Stimulated activated CD8-positive, alpha-beta memory T cell treated with anti-CD3 and anti-CD28 coated beads, Interleukin-2, amount 100 ng/mL, for 48 hours (primary cell): ENCODE data around the gene PPP1R14C.

Experiments used
- DNase-seq, 2 donors: peaks; one replicate each; pipeline ENCODE4 v3.0.0-alpha.2; 2020; ENCODE audit warnings: low read depth in 2 of 2

Gene PPP1R14C

DNA sequence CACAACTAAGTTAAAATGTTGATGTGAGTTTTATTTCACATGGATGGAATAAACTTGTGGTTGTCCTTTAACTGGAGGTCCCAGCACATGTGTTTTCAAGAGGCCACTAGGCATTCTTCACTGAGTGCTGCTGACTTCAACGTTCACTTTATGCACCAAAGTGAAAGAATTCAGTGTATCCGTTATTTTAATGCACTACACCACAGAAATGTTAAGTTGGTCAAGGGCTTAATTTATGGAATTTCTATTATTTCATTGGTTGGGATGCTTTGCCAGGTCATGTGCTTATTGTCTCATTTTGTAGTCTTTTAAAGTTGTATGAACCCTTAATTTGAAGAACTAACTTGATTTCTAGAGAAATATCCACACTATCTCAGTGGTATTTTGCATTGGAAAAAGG lies 106.4 kb downstream of the PPP1R14C start:
- no peak for DNase-seq

DNA sequence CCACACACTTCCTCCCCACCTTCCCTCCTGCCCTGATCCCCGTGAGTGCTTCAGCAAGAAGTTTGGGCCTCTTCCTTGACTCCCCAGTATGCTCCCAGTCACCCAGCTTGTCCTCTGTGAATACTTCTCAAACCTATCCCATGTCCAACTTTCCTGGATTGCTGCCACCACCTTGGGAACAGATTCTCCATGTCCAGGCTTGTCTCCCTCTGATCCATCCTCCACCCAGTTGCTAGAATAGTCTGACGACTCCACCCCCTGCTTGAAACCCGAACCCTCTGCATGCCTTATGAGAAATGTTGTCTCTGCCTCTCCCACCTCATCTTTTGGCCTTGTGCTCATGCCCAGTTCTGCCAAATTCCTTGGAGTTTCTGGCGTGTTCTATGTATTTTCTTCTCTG lies 108.0 kb downstream of the PPP1R14C start:
- no peak for DNase-seq

- DNase-seq: no peak
These were observed 108.8 kb downstream of the PPP1R14C start for GRCh38 chr6:150251566-150252186.

DNA sequence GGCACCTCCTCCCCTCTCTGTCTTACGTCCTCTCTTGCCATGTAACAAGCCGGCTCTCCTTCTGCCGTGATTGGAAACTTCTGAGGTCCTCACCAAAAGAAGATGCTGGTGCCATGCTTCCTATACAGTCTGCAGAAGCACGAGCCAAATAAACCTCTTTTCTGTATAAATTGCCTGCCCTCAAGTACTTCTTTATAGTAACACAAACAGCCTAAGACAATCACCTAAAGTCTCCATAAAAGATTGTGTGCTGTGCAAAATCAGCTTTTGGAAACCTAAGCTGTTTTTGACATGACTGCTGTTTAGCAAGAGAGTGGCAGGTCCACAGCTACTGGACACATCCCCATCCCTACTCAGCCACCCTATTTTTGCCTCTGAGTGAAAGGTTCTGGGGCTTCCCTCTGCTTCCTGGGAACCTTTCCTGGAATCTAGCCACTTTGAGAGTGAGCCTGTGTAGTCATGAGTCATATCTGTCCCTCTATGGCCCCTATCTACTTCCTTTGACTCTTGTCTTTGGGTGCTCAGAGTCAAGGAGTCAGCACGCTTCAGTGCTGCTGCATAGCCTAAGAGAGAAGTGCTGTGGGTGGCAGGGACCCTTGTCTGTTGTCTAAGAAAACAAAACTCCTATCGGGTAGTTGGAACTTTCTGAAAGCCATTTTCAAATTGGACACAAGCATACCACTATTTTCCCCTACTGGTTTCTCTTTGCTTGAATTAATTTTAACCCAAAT lies 110.0 kb downstream of the PPP1R14C start:
- DNase-seq: no peak

DNA sequence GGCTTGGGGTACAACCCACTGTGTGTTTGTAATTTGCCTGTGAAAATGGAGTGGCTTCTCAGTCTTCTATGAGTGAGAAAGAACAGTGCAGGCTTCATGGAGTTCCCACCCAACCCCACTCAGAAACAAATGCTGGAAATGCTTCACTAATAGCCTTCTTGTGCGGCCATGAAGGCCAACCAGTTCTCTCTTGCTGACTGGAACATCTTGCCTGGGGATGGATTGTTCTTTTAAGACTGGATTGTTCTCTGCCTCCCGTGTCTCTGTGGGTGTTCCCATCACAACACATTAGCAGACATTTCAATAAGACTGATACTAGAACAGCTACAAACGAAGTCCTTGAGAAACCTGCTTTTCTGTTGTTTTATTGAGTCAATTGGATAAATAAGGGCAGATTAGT lies 110.6 kb downstream of the PPP1R14C start:
- no peak for DNase-seq

DNA sequence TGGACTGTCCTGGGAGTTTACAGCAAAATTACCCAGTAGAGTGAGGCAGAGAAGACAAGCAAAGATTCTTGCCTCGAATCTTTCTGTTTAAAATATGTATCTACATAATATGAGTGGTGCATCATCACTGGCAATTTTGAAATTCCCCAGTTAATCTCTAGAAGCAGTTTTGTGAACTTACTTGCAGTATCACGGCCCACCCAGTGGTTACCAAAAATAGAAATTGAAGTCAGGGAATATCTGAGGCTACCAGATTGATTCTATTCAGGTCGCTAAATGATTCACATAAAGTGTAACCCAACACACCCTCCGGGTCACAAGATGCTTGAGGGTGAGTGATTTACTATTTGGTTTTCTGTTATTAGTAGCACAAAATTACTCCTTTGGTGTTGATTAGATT lies 111.9 kb downstream of the PPP1R14C start:
- DNase-seq: no peak

DNA sequence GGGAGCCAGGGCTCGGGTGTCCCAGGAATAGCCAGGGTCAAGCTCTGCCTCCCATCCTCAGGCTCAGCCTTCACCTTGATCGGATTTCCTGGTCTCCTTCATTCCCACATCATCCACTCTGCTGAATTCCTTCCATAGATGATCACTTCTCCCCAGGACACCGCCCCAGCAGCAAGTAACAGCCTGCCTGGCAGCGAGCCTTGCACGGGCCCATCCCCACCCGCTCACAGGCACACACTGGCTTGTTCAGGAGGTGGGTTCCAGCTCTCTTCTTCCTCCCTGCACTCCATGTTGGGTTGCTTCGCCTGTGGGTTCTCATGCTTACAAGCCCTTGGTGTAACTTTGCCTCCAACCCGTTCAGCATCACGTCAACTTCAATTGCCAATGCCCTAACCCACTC lies 113.0 kb downstream of the PPP1R14C start:
- no peak for DNase-seq

DNA sequence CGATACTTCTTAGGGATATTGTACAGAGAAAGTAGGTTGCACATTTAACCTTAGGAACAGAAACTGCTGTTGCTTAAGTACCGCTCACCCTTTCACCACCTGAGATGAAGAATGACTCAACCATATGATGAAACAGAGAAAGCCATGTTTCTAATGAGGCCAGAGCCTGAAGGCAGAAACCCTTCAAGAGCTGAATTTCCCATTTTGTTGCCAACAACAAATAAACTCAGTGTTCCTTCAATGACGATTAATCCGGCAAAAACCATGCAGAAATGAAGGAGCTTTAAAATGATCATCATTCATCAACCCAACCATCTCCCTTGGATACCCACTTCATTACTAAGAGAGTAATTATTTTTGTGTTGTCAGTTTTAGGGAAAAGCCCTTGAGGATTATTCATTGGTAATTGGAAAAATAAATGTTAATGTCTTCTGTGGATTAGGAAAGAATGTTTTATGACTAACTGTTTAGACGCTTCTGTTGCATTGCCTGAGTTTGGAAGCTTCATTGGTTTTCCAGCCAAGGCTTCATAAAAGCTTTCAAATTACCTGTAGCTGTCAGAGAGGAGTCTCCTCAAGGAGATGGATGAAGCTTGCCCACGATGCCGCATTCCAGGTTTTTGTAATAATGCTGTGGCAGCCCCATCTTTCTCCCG lies 113.9 kb downstream of the PPP1R14C start:
- DNase-seq: no peak

GRCh38 chr6:150258381-150258780 lies 115.5 kb downstream of the PPP1R14C start:
- no peak for DNase-seq

GRCh38 chr6:150260931-150261330 lies 118.1 kb downstream of the PPP1R14C start:
- DNase-seq: no peak

DNA sequence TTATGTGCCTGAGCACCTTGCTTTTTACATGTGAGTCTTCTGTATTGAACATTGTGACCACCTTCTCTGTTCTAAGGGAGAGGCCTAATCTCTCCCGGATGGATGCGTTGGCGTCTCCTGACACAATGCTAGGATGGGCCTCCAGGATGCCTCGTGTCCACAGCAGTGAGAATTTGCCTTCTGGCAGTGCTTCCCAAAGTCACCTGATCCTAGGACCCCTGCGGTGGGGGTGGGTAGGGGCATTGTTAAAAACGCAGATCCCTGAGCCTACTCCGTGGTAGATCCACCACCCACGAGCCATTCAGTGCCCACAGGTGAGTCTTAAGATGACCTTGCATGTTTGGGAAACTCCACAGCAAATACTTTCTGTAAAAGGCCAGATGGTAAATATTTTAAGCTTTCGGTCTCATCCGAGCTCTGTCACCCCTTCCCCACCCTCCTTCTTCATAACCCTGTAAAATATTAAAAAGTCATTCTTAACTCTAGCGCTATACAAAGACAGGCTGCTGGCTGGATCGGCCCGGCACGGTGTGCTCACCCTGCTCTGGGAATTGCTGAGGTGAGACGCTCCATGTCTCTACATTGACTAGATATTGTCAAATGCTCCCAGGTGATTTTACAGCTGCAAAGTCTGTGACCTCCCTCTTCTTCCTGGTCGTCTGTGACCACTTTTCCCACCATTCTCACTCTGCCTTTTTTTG lies 119.3 kb downstream of the PPP1R14C start:
- no peak for DNase-seq

GRCh38 chr6:150263765-150264404 lies 121.0 kb downstream of the PPP1R14C start:
- DNase-seq: no peak

GRCh38 chr6:150266309-150266708 lies 123.5 kb downstream of the PPP1R14C start:
- DNase-seq: no peak

DNA sequence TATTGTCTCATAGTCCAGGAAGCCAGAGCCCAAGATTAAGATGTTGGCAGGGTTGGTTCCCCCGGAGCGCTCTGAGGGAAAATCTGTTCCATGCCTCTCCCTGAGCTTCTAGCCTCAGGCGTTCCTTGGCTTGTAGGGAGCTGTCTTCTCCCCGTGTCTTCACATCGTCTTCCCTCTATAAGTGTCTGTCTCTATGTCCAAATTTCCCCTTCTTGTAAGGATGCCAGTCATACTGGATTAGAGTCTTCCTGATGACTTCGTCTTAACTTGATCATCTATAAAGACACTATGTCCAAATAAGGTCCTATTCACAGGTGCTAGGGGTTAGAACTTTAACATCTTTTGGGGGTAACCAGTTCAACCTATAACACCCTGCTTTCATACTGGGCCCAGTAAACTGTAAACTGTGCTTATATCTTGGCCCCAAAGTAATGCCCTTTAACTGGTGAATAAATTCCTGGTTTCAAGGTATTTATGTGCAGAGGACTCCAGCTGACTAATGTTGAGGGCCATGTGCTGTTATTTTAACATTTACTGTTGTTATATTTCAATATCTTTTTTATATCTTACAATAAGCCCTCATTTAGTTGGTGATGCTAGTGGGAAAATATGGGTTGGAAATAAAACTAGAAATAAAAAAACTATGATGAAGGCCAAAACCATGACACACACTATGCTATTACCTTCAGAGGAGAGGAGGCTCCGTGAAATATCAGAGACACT lies 124.3 kb downstream of the PPP1R14C start:
- no peak for DNase-seq

- no peak for DNase-seq
These were observed 125.1 kb downstream of the PPP1R14C start for GRCh38 chr6:150267686-150268561.

- DNase-seq: no peak
These were observed 126.4 kb downstream of the PPP1R14C start for GRCh38 chr6:150269130-150269856.

GRCh38 chr6:150269857-150270223 lies 127.0 kb downstream of the PPP1R14C start:
- no peak for DNase-seq

- DNase-seq: no peak
These were observed 127.6 kb downstream of the PPP1R14C start for GRCh38 chr6:150270330-150271052.

GRCh38 chr6:150271172-150271500 lies 128.3 kb downstream of the PPP1R14C start:
- DNase-seq: no peak
